Measurements from ENCODE around the gene PHACTR1. TPM values are rescaled to one million over a fixed set of nuclear protein-coding genes. Genes with fewer than 3 reads are reported as not detected.

The PHACTR1 gene
- total RNA-seq, 4 donors from 2014 or later, result 1.5 to 3.6 (median 2.5) TPM

GRCh38 chr6:12973386-12973785 is 256.8 kb downstream of the PHACTR1 start:
- intact Hi-C loops (cut with DNase I; ENCODE audit: low total_unique reads), result no loop called here
- DNase-seq (ENCODE audit: low spot score in 2 of 2), result no peak
- TF ChIP-seq, protein P1, sequence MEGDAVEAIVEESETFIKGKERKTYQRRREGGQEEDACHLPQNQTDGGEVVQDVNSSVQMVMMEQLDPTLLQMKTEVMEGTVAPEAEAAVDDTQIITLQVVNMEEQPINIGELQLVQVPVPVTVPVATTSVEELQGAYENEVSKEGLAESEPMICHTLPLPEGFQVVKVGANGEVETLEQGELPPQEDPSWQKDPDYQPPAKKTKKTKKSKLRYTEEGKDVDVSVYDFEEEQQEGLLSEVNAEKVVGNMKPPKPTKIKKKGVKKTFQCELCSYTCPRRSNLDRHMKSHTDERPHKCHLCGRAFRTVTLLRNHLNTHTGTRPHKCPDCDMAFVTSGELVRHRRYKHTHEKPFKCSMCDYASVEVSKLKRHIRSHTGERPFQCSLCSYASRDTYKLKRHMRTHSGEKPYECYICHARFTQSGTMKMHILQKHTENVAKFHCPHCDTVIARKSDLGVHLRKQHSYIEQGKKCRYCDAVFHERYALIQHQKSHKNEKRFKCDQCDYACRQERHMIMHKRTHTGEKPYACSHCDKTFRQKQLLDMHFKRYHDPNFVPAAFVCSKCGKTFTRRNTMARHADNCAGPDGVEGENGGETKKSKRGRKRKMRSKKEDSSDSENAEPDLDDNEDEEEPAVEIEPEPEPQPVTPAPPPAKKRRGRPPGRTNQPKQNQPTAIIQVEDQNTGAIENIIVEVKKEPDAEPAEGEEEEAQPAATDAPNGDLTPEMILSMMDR (IDR thresholded peaks at IDR 0.05), result no peak
- no peak for TF ChIP-seq POLR2A (IDR thresholded peaks at IDR 0.05)
- no peak overlapping the region for H3K4me3 ChIP-seq (ENCODE audit: low read depth, poor library complexity, severe bottlenecking)
- 58 to 62% methylated on average over 4 of the region's 4 CpGs for WGBS, 2 donors

DNA sequence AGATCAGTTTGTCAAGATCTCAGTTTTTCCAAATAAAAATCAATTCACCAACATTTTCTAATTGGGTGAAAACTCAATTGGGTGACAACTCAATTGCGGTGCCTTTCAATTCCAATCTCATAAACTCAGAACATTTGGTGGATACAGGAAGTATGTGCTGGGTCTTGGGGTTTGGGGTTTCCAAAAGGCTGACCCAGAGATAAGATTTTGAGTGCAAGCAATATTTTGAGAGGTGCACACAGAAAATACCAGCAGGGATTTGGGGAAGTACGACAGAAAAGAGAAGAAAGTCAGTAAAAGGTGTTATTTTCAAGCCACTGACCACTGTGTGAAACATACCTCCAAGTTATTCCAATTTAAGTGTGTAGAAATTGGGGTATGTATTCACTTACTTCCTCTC is 258.0 kb downstream of the PHACTR1 start:
- H3K4me3 ChIP-seq (ENCODE audit: low read depth, poor library complexity, severe bottlenecking), result no peak overlapping the region
- intact Hi-C loops (cut with DNase I; ENCODE audit: low total_unique reads), result no loop called here
- WGBS, 2 donors, result 89 to 93% methylated on average over 2 of the region's 2 CpGs
- no peak for DNase-seq (ENCODE audit: low spot score in 2 of 2)
- TF ChIP-seq, protein P1 (IDR thresholded peaks at IDR 0.05), result no peak
- TF ChIP-seq POLR2A (IDR thresholded peaks at IDR 0.05), result no peak

GRCh38 chr6:12976366-12976765 is 259.8 kb downstream of the PHACTR1 start:
- H3K4me3 ChIP-seq (ENCODE audit: low read depth, poor library complexity, severe bottlenecking), result no peak overlapping the region
- intact Hi-C loops (cut with DNase I; ENCODE audit: low total_unique reads), result no loop called here
- TF ChIP-seq, protein P1 (IDR thresholded peaks at IDR 0.05), result no peak
- TF ChIP-seq POLR2A (IDR thresholded peaks at IDR 0.05), result no peak
- DNase-seq (ENCODE audit: low spot score in 2 of 2), result no peak
- 89 to 94% methylated on average over 5 of the region's 5 CpGs for WGBS, 2 donors

GRCh38 chr6:12977206-12977605 is 260.6 kb downstream of the PHACTR1 start:
- intact Hi-C loops (cut with DNase I; ENCODE audit: low total_unique reads), result no loop called here
- TF ChIP-seq POLR2A (IDR thresholded peaks at IDR 0.05), result no peak
- TF ChIP-seq, protein P1 (IDR thresholded peaks at IDR 0.05), result no peak
- WGBS, 2 donors, result 92 to 97% methylated on average over 3 of the region's 3 CpGs
- no peak overlapping the region for H3K4me3 ChIP-seq (ENCODE audit: low read depth, poor library complexity, severe bottlenecking)
- no peak for DNase-seq (ENCODE audit: low spot score in 2 of 2)

GRCh38 chr6:12977806-12978205 is 261.2 kb downstream of the PHACTR1 start:
- 76 to 83% methylated on average over 4 of the region's 4 CpGs for WGBS, 2 donors
- intact Hi-C loops (cut with DNase I; ENCODE audit: low total_unique reads), result no loop called here
- no peak for DNase-seq (ENCODE audit: low spot score in 2 of 2)
- no peak overlapping the region for H3K4me3 ChIP-seq (ENCODE audit: low read depth, poor library complexity, severe bottlenecking)
- TF ChIP-seq, protein P1 (IDR thresholded peaks at IDR 0.05), result no peak
- no peak for TF ChIP-seq POLR2A (IDR thresholded peaks at IDR 0.05)

DNA sequence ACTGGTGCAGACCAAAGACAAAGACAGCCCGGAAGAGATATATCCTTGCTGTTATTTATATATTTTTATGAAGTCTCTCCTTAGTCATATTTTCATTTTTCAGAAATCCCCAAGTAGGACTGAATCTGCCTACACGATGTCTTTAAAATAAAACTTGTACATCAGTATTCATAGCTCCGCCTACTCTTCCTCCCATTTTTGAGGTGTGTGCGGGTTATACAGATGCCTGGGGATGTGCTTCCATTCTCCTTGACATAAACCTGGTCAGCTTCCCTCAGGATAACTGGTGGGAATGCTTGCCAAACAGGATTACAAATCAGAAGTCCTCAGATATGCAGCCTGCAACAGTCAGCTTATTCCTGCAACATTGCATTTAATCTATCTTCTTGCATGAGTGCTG is 264.2 kb downstream of the PHACTR1 start:
- no peak for TF ChIP-seq POLR2A (IDR thresholded peaks at IDR 0.05)
- TF ChIP-seq, protein P1 (IDR thresholded peaks at IDR 0.05), result no peak
- H3K4me3 ChIP-seq (ENCODE audit: low read depth, poor library complexity, severe bottlenecking), result no peak overlapping the region
- intact Hi-C loops (cut with DNase I; ENCODE audit: low total_unique reads), result no loop called here
- no peak for DNase-seq (ENCODE audit: low spot score in 2 of 2)
- 93 to 95% methylated on average over 4 of the region's 4 CpGs for WGBS, 2 donors

Measured in lower leg skin (tissue), 4 donors.